HepG2 (cell line): ENCODE results near the gene CHCHD5. TPM values are rescaled to one million over a fixed set of nuclear protein-coding genes. Genes with fewer than 3 reads are reported as not detected.

Experiments
- ATAC-seq: fragments of 200-7000 bp; cut with Tn5 transposase; 3 replicates; pipeline ENCODE4 v1.9.1; 2020; ENCODE audit warnings: mild to moderate bottlenecking, moderate library complexity
- BruUV-seq: library from RNA; stranded (reverse); fragments of 400-500 nt; replicated peaks from 2 replicates; lab custom pipeline; 2021; lab: Mats Ljungman, UMichigan
- CTCF ChIA-PET: fragments of 300-600 bp; formaldehyde crosslinking; extraction: SDS; loops from one replicate; lab custom pipeline; 2021; ENCODE audit warnings: low total read pairs, inconsistent platforms, low intra/inter-chr PET ratio; lab: Yijun Ruan, JAX
- POLR2A ChIA-PET: fragments of 350-600 bp; sonication (Branson Sonifier 250); formaldehyde crosslinking; loops from one replicate; lab custom pipeline; 2020; ENCODE audit warnings: antibody characterized with exemption, inconsistent platforms; lab: Yijun Ruan, JAX
- DNase-seq: peaks from one replicate; pipeline ENCODE4 v3.0.0-alpha.2; 2015; ENCODE audit warnings: low spot score
- FAIRE-seq: peaks from 3 replicates; lab custom pipeline; 2011; peaks lifted over from hg19 to GRCh38; lab: Jason Lieb, UNC
- H2AFZ ChIP-seq: one replicate; pipeline ENCODE4 v1.6.1; 2011; ENCODE audit warnings: low read length, inconsistent platforms
- H3K27ac ChIP-seq: fragments of 300-600 bp; 3 replicates; pipeline ENCODE4 v1.8.0; 2011; ENCODE audit warnings: mixed run types, mild to moderate bottlenecking, mixed read lengths, low read length, inconsistent platforms; ENCODE audit not compliant: insufficient read depth; ENCODE audit errors: extremely low read length
- H3K27me3 ChIP-seq, 2 experiments: fragments of 200-600 bp in 1 of 2; 2 replicates in 1 of 2; 3 replicates in 1 of 2; pipeline versions ENCODE4 v1.6.0 to v1.8.0; 2011; ENCODE audit warnings: low read length in 2 of 2, mild to moderate bottlenecking in 2 of 2, moderate library complexity in 2 of 2, inconsistent platforms in 1 of 2; ENCODE audit not compliant: insufficient read depth in 2 of 2, control insufficient read depth in 1 of 2
- H3K36me3 ChIP-seq, 2 experiments: fragments of 200-600 bp in 1 of 2; replicated peaks in 1 of 2; 2 replicates in 1 of 2; 3 replicates in 1 of 2; pipeline versions ENCODE4 v1.5.1 to v1.8.0; 2011; ENCODE audit warnings: low read length in 2 of 2, inconsistent platforms in 1 of 2; ENCODE audit not compliant: insufficient read depth in 2 of 2, control insufficient read depth in 1 of 2
- H3K4me1 ChIP-seq: 2 replicates; pipeline ENCODE4 v1.5.1; 2012; ENCODE audit warnings: low read length, inconsistent platforms; ENCODE audit not compliant: insufficient read depth
- H3K4me2 ChIP-seq: 2 replicates; pipeline ENCODE4 v1.6.0; 2011; ENCODE audit warnings: low read depth, low read length, inconsistent platforms
- H3K4me3 ChIP-seq, 3 experiments: fragments of 200-600 bp in 1 of 3; sonication (generic), shearing (Covaris generic) in 1 of 3; replicated peaks in 1 of 3; 2 replicates each; pipeline ENCODE4 v1.5.1; 2011 to 2016; ENCODE audit warnings: low read length in 3 of 3, inconsistent platforms in 2 of 3, low read depth in 2 of 3, mild to moderate bottlenecking in 2 of 3, control low read depth in 1 of 3, mixed read lengths in 1 of 3; ENCODE audit not compliant: insufficient read depth in 1 of 3
- H3K79me2 ChIP-seq: one replicate; pipeline ENCODE4 v1.6.1; 2011; ENCODE audit warnings: low read length, inconsistent platforms; ENCODE audit not compliant: insufficient read depth
- H3K9ac ChIP-seq: 2 replicates; pipeline ENCODE4 v1.6.0; 2011; ENCODE audit warnings: mild to moderate bottlenecking, low read depth, low read length, inconsistent platforms; ENCODE audit not compliant: insufficient read depth
- H3K9me3 ChIP-seq: 2 replicates; pipeline ENCODE4 v1.5.1; 2012; ENCODE audit warnings: mild to moderate bottlenecking, low read length
- H4K20me1 ChIP-seq: 2 replicates; pipeline ENCODE4 v1.6.0; 2011; ENCODE audit warnings: inconsistent platforms, mild to moderate bottlenecking, low read length, moderate library complexity; ENCODE audit not compliant: insufficient read depth
- CHD4 ChIP-seq: fragments of 200-600 bp; sonication (generic); IDR thresholded peaks from 2 replicates; pipeline ENCODE4 v1.7.0; 2017; ENCODE audit warnings: mild to moderate bottlenecking, low read length, borderline replicate concordance
- ERF ChIP-seq: IDR thresholded peaks from 2 replicates; pipeline ENCODE4 v1.6.1; 2018; ENCODE audit warnings: missing biosample characterization, missing genetic modification reagents
- FOXJ3 ChIP-seq: sonication (generic); formaldehyde crosslinking; IDR thresholded peaks from 2 replicates; pipeline ENCODE4 v1.4.0; 2020; ENCODE audit warnings: missing genetic modification reagents, mild to moderate bottlenecking, borderline replicate concordance
- HOMEZ ChIP-seq: IDR thresholded peaks from 2 replicates; pipeline ENCODE4 v1.6.1; 2016; ENCODE audit warnings: low read depth
- JDP2 ChIP-seq: sonication (generic); formaldehyde crosslinking; IDR thresholded peaks from 2 replicates; pipeline ENCODE4 v1.8.1; 2022; ENCODE audit warnings: missing genetic modification reagents, borderline replicate concordance
- NR2F2 ChIP-seq: IDR thresholded peaks from 2 replicates; pipeline ENCODE4 v1.6.1; 2012; ENCODE audit warnings: low read depth, inconsistent platforms, borderline replicate concordance
- PRDM4 ChIP-seq: sonication (generic); formaldehyde crosslinking; IDR thresholded peaks from 2 replicates; pipeline ENCODE4 v1.9.0; 2021; ENCODE audit warnings: missing genetic modification reagents, borderline replicate concordance
- RARG ChIP-seq: sonication (generic); formaldehyde crosslinking; IDR thresholded peaks from 2 replicates; pipeline ENCODE4 v1.4.0; 2020; ENCODE audit warnings: low read depth, mild to moderate bottlenecking, missing genetic modification reagents
- TBX3 ChIP-seq: fragments of 450-650 bp; IDR thresholded peaks from 2 replicates; pipeline ENCODE4 v1.6.1; 2017; ENCODE audit warnings: antibody characterized with exemption, mild to moderate bottlenecking, inconsistent platforms, borderline replicate concordance
- ZHX2 ChIP-seq, 2 experiments: sonication (generic) in 1 of 2; formaldehyde crosslinking in 1 of 2; IDR thresholded peaks; 2 replicates each; pipeline versions ENCODE4 v1.6.1 to v1.9.0; 2014 to 2022; ENCODE audit warnings: antibody characterized with exemption in 1 of 2, borderline replicate concordance in 1 of 2, inconsistent platforms in 1 of 2, low read depth in 1 of 2, missing genetic modification reagents in 1 of 2
- ZNF12 ChIP-seq: sonication (generic); formaldehyde crosslinking; IDR thresholded peaks from 2 replicates; pipeline ENCODE4 v1.5.0; 2020; ENCODE audit warnings: missing genetic modification reagents
- ZNF230 ChIP-seq: sonication (generic); formaldehyde crosslinking; IDR thresholded peaks from 2 replicates; pipeline ENCODE4 v1.4.0; 2020; ENCODE audit warnings: mild to moderate bottlenecking, missing genetic modification reagents
- ZNF382 ChIP-seq: sonication (generic); formaldehyde crosslinking; IDR thresholded peaks from 2 replicates; pipeline ENCODE4 v1.5.0; 2020; ENCODE audit warnings: missing genetic modification reagents, mild to moderate bottlenecking, borderline replicate concordance
- ZNF7 ChIP-seq: IDR thresholded peaks from 2 replicates; pipeline ENCODE4 v1.6.1; 2016; ENCODE audit warnings: missing biosample characterization, missing genetic modification reagents
- WGBS: methylation state at CpG from one replicate; pipeline ENCODE4 v1.1.6; 2017; ENCODE audit warnings: low lambda C conversion rate; 5-methylcytosine and 5-hydroxymethylcytosine counted together
- in situ Hi-C: cut with HindIII; loops from 2 replicates; pipeline ENCODE4 v1.10.0; 2017; ENCODE audit warnings: low pct_unique_long_range_greater_than_20kb; ENCODE audit not compliant: extremely low pct_ligation_motif_present
- intact Hi-C: fragments of 100-400 bp; cut with micrococcal nuclease; formaldehyde crosslinking; loops from one replicate; pipeline ENCODE4 v1.10.0; 2022; ENCODE audit not compliant: unreplicated experiment
- polyA plus RNA-seq, 8 experiments: library from polyadenylated mRNA; depleted of rRNA in 3 of 8; stranded (reverse) in 7 of 8; unstranded in 1 of 8; fragments of >200 nt; fragmentation: Illumina TruSeq in 4 of 8; extraction: Trizol in 4 of 8; gene quantifications; 2 replicates each; pipeline versions ENCODE4 v1.2.1 to v1.2.3, GENCODE V29; 2011 to 2016; ENCODE audit warnings: low read depth in 4 of 8, missing spikeins in 1 of 8, mixed read lengths in 1 of 8; ENCODE audit not compliant: insufficient read depth in 1 of 8
- total RNA-seq, 5 experiments: library from RNA; depleted of rRNA; stranded (reverse); fragments of >200 nt; fragmentation: Illumina TruSeq; extraction: Trizol; gene quantifications; 2 replicates each; pipeline ENCODE4 v1.2.3, GENCODE V29; 2016; ENCODE audit warnings: low read depth in 1 of 5

CHCHD5 gene
- total and polyA plus RNA-seq, 2 of the 13 experiments (the other 11 are each of a cell fraction or from before 2014, with no cell fraction given): 19.0 to 23.9 TPM

GRCh38 chr2:112597537-112598322, 13.3 kb downstream of the CHCHD5 start:
- no peaks in the 10 kb centered on the region for H3K79me2 ChIP-seq
- H3K27ac ChIP-seq: no peak overlapping the region
- ChIA-PET POLR2A (no interaction called here), CTCF (interaction anchor here (1.9 kb wide), 1 partner anchor 129 kb away, joined by 5 read pairs; no protein-coding TSS in a partner anchor)
- ATAC-seq (no peak), FAIRE-seq (no peak), DNase-seq (no peak)
- intact Hi-C loops: no loop called here
- H3K9ac ChIP-seq: no peak overlapping the region
- in situ Hi-C loops: no loop called here
- no peak overlapping the region for H3K4me2 ChIP-seq
- no peaks in the 10 kb centered on the region for H3K36me3 ChIP-seq
- H3K9me3 ChIP-seq: no peaks in the 10 kb centered on the region
- BruUV-seq: no TSS peak
- H3K4me1 ChIP-seq: peaks cover 12% of the 10 kb centered on the region
- no peaks in the 10 kb centered on the region for H4K20me1 ChIP-seq
- H2AFZ ChIP-seq: no peak overlapping the region
- 88% methylated on average over 10 of the region's 10 CpGs for WGBS
- H3K4me3 ChIP-seq: no peak overlapping the region
- no peaks in the 10 kb centered on the region for H3K27me3 ChIP-seq
- peak; percentile 98 for TF ChIP-seq ZNF12 (CRISPR knock-in tag)
- TF ChIP-seq NR2F2: no peak
- no peak for TF ChIP-seq ZNF230 (CRISPR knock-in tag)
- TF ChIP-seq JDP2 (CRISPR knock-in tag): no peak
- no peak for TF ChIP-seq PRDM4
- no peak for TF ChIP-seq CHD4
- 0 out of 2 replicates have a peak, but pooled peaks have one; percentile 31 for TF ChIP-seq ZNF7 (CRISPR knock-in tag)
- no peak for TF ChIP-seq RARG
- no peak for TF ChIP-seq ZNF382 (CRISPR knock-in tag)
- no peak for TF ChIP-seq TBX3
- no peak for TF ChIP-seq ZHX2 (IDR thresholded peaks at IDR 0.05; ENCODE audit: low read depth)
- TF ChIP-seq ZHX2 (CRISPR knock-in tag; IDR thresholded peaks at IDR 0.05; ENCODE audit: borderline replicate concordance): no peak
- no peak for TF ChIP-seq HOMEZ (CRISPR knock-in tag)
- no peak for TF ChIP-seq ERF
- TF ChIP-seq FOXJ3: no peak
